ENCODE measurements around the gene APOBEC3F.

DNA sequence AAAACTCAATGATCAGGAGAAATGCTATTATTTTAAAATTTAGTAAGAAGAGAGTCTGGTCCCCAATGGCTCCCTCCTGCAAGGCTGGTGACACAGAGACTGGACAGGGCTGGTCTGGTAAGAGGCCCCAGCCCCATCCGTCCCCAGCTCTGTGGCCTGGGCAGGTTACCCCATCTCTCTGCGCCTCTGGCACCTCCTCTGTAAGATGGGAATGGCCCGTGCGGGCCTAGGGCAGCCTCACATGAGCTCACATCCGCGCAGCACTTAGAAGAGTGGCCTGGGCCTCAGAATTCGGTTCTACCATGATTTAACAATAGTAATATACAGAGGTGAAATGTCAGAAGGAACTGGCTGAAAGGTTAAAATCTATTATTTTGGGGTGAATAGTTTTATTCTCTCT lies 1.2 kb downstream of the APOBEC3F start:
- TF ChIP-seq, protein P1, sequence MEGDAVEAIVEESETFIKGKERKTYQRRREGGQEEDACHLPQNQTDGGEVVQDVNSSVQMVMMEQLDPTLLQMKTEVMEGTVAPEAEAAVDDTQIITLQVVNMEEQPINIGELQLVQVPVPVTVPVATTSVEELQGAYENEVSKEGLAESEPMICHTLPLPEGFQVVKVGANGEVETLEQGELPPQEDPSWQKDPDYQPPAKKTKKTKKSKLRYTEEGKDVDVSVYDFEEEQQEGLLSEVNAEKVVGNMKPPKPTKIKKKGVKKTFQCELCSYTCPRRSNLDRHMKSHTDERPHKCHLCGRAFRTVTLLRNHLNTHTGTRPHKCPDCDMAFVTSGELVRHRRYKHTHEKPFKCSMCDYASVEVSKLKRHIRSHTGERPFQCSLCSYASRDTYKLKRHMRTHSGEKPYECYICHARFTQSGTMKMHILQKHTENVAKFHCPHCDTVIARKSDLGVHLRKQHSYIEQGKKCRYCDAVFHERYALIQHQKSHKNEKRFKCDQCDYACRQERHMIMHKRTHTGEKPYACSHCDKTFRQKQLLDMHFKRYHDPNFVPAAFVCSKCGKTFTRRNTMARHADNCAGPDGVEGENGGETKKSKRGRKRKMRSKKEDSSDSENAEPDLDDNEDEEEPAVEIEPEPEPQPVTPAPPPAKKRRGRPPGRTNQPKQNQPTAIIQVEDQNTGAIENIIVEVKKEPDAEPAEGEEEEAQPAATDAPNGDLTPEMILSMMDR (conservative IDR thresholded peaks at IDR 0.05), result no peak
- no peak for TF ChIP-seq EZH2 (IDR thresholded peaks at IDR 0.05; ENCODE audit: low read depth)

Data from PC-9 (cell line).